HepG2 (cell line): ENCODE data around the gene ELL. TPM values are rescaled to one million over a fixed set of nuclear protein-coding genes. Genes with fewer than 3 reads are reported as not detected.
A peak's percentile ranks its signal among the peaks of the same experiment; 100 is the strongest.

Experiments used
- ATAC-seq: fragments of 200-7000 bp; cut with Tn5 transposase; 3 replicates; pipeline ENCODE4 v1.9.1; 2020; ENCODE audit warnings: mild to moderate bottlenecking, moderate library complexity
- BruUV-seq: library from RNA; stranded (reverse); fragments of 400-500 nt; replicated peaks from 2 replicates; lab custom pipeline; 2021; lab: Mats Ljungman, UMichigan
- CTCF ChIA-PET: fragments of 300-600 bp; formaldehyde crosslinking; extraction: SDS; loops from one replicate; lab custom pipeline; 2021; ENCODE audit warnings: low total read pairs, inconsistent platforms, low intra/inter-chr PET ratio; lab: Yijun Ruan, JAX
- POLR2A ChIA-PET: fragments of 350-600 bp; sonication (Branson Sonifier 250); formaldehyde crosslinking; loops from one replicate; lab custom pipeline; 2020; ENCODE audit warnings: antibody characterized with exemption, inconsistent platforms; lab: Yijun Ruan, JAX
- DNase-seq: peaks from one replicate; pipeline ENCODE4 v3.0.0-alpha.2; 2015; ENCODE audit warnings: low spot score
- FAIRE-seq: peaks from 3 replicates; lab custom pipeline; 2011; peaks lifted over from hg19 to GRCh38; lab: Jason Lieb, UNC
- H2AFZ ChIP-seq: one replicate; pipeline ENCODE4 v1.6.1; 2011; ENCODE audit warnings: low read length, inconsistent platforms
- H3K27ac ChIP-seq: fragments of 300-600 bp; 3 replicates; pipeline ENCODE4 v1.8.0; 2011; ENCODE audit warnings: mixed run types, mild to moderate bottlenecking, mixed read lengths, low read length, inconsistent platforms; ENCODE audit not compliant: insufficient read depth; ENCODE audit errors: extremely low read length
- H3K27me3 ChIP-seq, 2 experiments: fragments of 200-600 bp in 1 of 2; 2 replicates in 1 of 2; 3 replicates in 1 of 2; pipeline versions ENCODE4 v1.6.0 to v1.8.0; 2011; ENCODE audit warnings: low read length in 2 of 2, mild to moderate bottlenecking in 2 of 2, moderate library complexity in 2 of 2, inconsistent platforms in 1 of 2; ENCODE audit not compliant: insufficient read depth in 2 of 2, control insufficient read depth in 1 of 2
- H3K36me3 ChIP-seq, 2 experiments: fragments of 200-600 bp in 1 of 2; replicated peaks in 1 of 2; 2 replicates in 1 of 2; 3 replicates in 1 of 2; pipeline versions ENCODE4 v1.5.1 to v1.8.0; 2011; ENCODE audit warnings: low read length in 2 of 2, inconsistent platforms in 1 of 2; ENCODE audit not compliant: insufficient read depth in 2 of 2, control insufficient read depth in 1 of 2
- H3K4me1 ChIP-seq: 2 replicates; pipeline ENCODE4 v1.5.1; 2012; ENCODE audit warnings: low read length, inconsistent platforms; ENCODE audit not compliant: insufficient read depth
- H3K4me2 ChIP-seq: 2 replicates; pipeline ENCODE4 v1.6.0; 2011; ENCODE audit warnings: low read depth, low read length, inconsistent platforms
- H3K4me3 ChIP-seq, 3 experiments: fragments of 200-600 bp in 1 of 3; sonication (generic), shearing (Covaris generic) in 1 of 3; replicated peaks in 1 of 3; 2 replicates each; pipeline ENCODE4 v1.5.1; 2011 to 2016; ENCODE audit warnings: low read length in 3 of 3, inconsistent platforms in 2 of 3, low read depth in 2 of 3, mild to moderate bottlenecking in 2 of 3, control low read depth in 1 of 3, mixed read lengths in 1 of 3; ENCODE audit not compliant: insufficient read depth in 1 of 3
- H3K79me2 ChIP-seq: one replicate; pipeline ENCODE4 v1.6.1; 2011; ENCODE audit warnings: low read length, inconsistent platforms; ENCODE audit not compliant: insufficient read depth
- H3K9ac ChIP-seq: 2 replicates; pipeline ENCODE4 v1.6.0; 2011; ENCODE audit warnings: mild to moderate bottlenecking, low read depth, low read length, inconsistent platforms; ENCODE audit not compliant: insufficient read depth
- H3K9me3 ChIP-seq: 2 replicates; pipeline ENCODE4 v1.5.1; 2012; ENCODE audit warnings: mild to moderate bottlenecking, low read length
- H4K20me1 ChIP-seq: 2 replicates; pipeline ENCODE4 v1.6.0; 2011; ENCODE audit warnings: inconsistent platforms, mild to moderate bottlenecking, low read length, moderate library complexity; ENCODE audit not compliant: insufficient read depth
- HNRNPL ChIP-seq: fragments of 200-400 bp; formaldehyde crosslinking; IDR thresholded peaks from 2 replicates; pipeline ENCODE4 v1.6.1; 2017; ENCODE audit warnings: mild to moderate bottlenecking, low read depth, low read length
- SOX13 ChIP-seq, 3 experiments: fragments of 450-650 bp in 1 of 3; sonication (generic) in 1 of 3; formaldehyde crosslinking in 1 of 3; IDR thresholded peaks in 2 of 3; conservative IDR thresholded peaks in 1 of 3; 2 replicates each; pipeline versions ENCODE4 v1.5.0 to v1.6.1; 2016 to 2020; ENCODE audit warnings: antibody characterized with exemption in 1 of 3, mild to moderate bottlenecking in 1 of 3, missing compliant biosample characterization in 1 of 3, missing genetic modification reagents in 1 of 3, moderate library complexity in 1 of 3
- TMF1 ChIP-seq: sonication (generic); formaldehyde crosslinking; IDR thresholded peaks from 2 replicates; pipeline ENCODE4 v1.8.1; 2022; ENCODE audit warnings: low read depth, missing genetic modification reagents
- ZGPAT ChIP-seq: IDR thresholded peaks from 2 replicates; pipeline ENCODE4 v1.6.1; 2016; ENCODE audit warnings: mild to moderate bottlenecking
- ZNF20 ChIP-seq: sonication (generic); formaldehyde crosslinking; IDR thresholded peaks from 2 replicates; pipeline ENCODE4 v1.4.0; 2020; ENCODE audit warnings: mild to moderate bottlenecking, moderate library complexity, missing genetic modification reagents
- ZNF496 ChIP-seq: sonication (generic); formaldehyde crosslinking; IDR thresholded peaks from 2 replicates; pipeline ENCODE4 v1.8.1; 2023; ENCODE audit warnings: mild to moderate bottlenecking, moderate library complexity, missing genetic modification reagents; ENCODE audit not compliant: insufficient replicate concordance
- ZNF567 ChIP-seq: sonication (generic); formaldehyde crosslinking; IDR thresholded peaks from 2 replicates; pipeline ENCODE4 v1.8.1; 2023; ENCODE audit warnings: mild to moderate bottlenecking, missing genetic modification reagents, borderline replicate concordance
- WGBS: methylation state at CpG from one replicate; pipeline ENCODE4 v1.1.6; 2017; ENCODE audit warnings: low lambda C conversion rate; 5-methylcytosine and 5-hydroxymethylcytosine counted together
- in situ Hi-C: cut with HindIII; loops from 2 replicates; pipeline ENCODE4 v1.10.0; 2017; ENCODE audit warnings: low pct_unique_long_range_greater_than_20kb; ENCODE audit not compliant: extremely low pct_ligation_motif_present
- intact Hi-C: fragments of 100-400 bp; cut with micrococcal nuclease; formaldehyde crosslinking; loops from one replicate; pipeline ENCODE4 v1.10.0; 2022; ENCODE audit not compliant: unreplicated experiment
- polyA plus RNA-seq, 8 experiments: library from polyadenylated mRNA; depleted of rRNA in 3 of 8; stranded (reverse) in 7 of 8; unstranded in 1 of 8; fragments of >200 nt; fragmentation: Illumina TruSeq in 4 of 8; extraction: Trizol in 4 of 8; gene quantifications; 2 replicates each; pipeline versions ENCODE4 v1.2.1 to v1.2.3, GENCODE V29; 2011 to 2016; ENCODE audit warnings: low read depth in 4 of 8, missing spikeins in 1 of 8, mixed read lengths in 1 of 8; ENCODE audit not compliant: insufficient read depth in 1 of 8
- total RNA-seq, 5 experiments: library from RNA; depleted of rRNA; stranded (reverse); fragments of >200 nt; fragmentation: Illumina TruSeq; extraction: Trizol; gene quantifications; 2 replicates each; pipeline ENCODE4 v1.2.3, GENCODE V29; 2016; ENCODE audit warnings: low read depth in 1 of 5
- TF ChIP-seq, protein P1 (sequence below): sonication (generic); formaldehyde crosslinking; IDR thresholded peaks from 2 replicates; pipeline ENCODE4 v1.4.0; 2020; ENCODE audit warnings: mild to moderate bottlenecking, low read depth, missing genetic modification reagents
- TF ChIP-seq, protein P2 (sequence below): sonication (generic); formaldehyde crosslinking; IDR thresholded peaks from 2 replicates; pipeline ENCODE4 v1.8.0; 2022; ENCODE audit warnings: missing genetic modification reagents, low read depth, mild to moderate bottlenecking, borderline replicate concordance
- TF ChIP-seq, protein P3 (sequence below): sonication (generic); formaldehyde crosslinking; IDR thresholded peaks from 2 replicates; pipeline ENCODE4 v1.4.0; 2020; ENCODE audit warnings: missing genetic modification reagents

ELL gene
- total and polyA plus RNA-seq, 2 of the 13 experiments (the other 11 are each of a cell fraction or from before 2014, with no cell fraction given): 3.7 to 5.4 TPM

DNA sequence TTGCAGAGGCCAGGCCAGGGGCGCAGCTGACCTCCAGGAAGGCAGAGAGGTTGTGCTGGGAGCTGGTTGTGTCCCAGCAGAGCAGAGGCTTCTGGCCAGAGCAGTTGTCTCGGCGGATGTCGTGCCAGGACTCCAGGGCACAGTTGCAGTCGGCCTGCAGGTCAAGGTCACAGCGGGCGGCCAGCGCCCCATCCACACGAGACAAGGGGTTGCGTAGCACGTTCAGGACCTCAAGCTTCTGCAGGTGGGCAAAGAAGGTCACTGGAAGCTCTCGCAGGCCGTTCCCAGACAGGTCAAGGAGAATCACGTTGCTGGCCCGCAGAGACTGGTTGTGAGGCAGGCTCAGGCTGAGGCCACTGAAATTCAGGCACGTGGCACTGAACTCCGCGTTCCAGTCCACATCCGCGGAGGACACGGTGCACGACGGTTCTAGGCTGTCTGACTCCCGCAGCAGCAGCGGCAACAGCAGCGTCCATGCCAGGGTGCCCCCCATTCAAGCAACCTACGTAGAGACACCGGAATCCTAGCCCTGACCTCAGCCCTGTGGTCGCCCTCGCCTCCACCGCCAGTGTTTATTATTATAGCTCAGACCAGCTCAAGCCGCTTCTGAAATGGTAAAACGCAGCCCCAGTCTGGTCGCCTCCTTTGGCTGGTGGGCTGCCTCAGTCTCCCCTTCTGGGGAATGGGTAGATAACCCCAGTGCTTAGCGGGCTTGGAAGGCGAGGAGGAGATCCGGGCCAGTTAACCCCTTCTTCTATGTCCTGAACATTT, 125.2 kb downstream of the ELL start (continued):
- TF ChIP-seq ZNF567 (CRISPR knock-in tag) (0 out of 2 replicates have a peak, but pooled peaks have one; percentile 36), HNRNPL (peak; percentile 91), ZNF496 (CRISPR knock-in tag) (no peak), SOX13 (IDR thresholded peaks at IDR 0.05) (no peak), SOX13 (CRISPR knock-in tag; conservative IDR thresholded peaks at IDR 0.05 in 1 of 2, IDR thresholded peaks at IDR 0.05 in 1 of 2) (peak in 1 of 2 experiments; percentile 21; a peak in 1 of 4 replicates), TMF1 (CRISPR knock-in tag) (peak; percentile 80)
- TF ChIP-seq, protein P1, sequence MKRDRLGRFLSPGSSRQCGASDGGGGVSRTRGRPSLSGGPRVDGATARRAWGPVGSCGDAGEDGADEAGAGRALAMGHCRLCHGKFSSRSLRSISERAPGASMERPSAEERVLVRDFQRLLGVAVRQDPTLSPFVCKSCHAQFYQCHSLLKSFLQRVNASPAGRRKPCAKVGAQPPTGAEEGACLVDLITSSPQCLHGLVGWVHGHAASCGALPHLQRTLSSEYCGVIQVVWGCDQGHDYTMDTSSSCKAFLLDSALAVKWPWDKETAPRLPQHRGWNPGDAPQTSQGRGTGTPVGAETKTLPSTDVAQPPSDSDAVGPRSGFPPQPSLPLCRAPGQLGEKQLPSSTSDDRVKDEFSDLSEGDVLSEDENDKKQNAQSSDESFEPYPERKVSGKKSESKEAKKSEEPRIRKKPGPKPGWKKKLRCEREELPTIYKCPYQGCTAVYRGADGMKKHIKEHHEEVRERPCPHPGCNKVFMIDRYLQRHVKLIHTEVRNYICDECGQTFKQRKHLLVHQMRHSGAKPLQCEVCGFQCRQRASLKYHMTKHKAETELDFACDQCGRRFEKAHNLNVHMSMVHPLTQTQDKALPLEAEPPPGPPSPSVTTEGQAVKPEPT (CRISPR knock-in tag): peak; percentile 76; the same call in 1 of the 2 replicates

DNA sequence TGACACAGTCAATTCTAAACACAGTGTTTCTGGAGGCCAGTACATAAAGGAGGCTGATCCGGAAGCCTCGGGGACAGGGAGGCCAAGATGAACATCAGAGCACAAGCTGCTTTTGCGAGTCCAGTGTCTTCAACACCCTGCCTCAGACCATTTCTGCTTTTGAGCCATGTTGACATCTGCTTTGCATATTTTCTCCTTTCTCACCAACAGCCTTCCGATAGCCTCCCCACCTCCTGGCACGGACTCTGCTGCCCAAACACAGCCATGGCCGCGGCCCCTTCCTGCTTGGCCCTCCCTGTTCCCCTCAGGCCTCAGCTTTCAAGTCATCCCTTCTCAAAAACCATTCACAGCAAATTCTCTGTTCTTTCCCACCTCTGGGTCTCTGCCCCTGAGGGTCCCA, 128.0 kb downstream of the ELL start:
- ChIA-PET CTCF (no interaction called here), POLR2A (no interaction called here)
- DNase-seq: no peak
- Histone ChIP-seq H2AFZ (no peak overlapping the region), H3K27ac (no peak overlapping the region), H4K20me1 (peaks cover 17% of the 10 kb centered on the region), H3K4me2 (no peak overlapping the region), H3K27me3 (peaks cover 0 to 17% of the 10 kb centered on the region in 2 experiments; a peak in 4 of 5 replicates), H3K79me2 (no peaks in the 10 kb centered on the region), H3K9ac (no peak overlapping the region), H3K9me3 (no peaks in the 10 kb centered on the region), H3K4me1 (peaks cover 47% of the 10 kb centered on the region), H3K4me3 (no peak overlapping the region), H3K36me3 (peaks cover under 1 to 2% of the 10 kb centered on the region in 2 experiments; a peak in 3 of 5 replicates)
- WGBS: 68% methylated on average over 7 of the region's 7 CpGs
- BruUV-seq: no TSS peak
- TF ChIP-seq ZGPAT (no peak), ZNF20 (CRISPR knock-in tag) (no peak)
- TF ChIP-seq, protein P2, sequence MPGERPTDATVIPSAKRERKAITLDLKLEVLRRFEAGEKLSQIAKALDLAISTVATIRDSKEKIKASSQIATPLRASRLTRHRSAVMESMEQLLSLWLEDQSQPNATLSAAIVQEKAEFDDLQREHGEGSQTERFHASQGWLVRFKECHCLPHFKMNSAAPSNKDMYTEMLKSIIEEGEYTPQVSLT: no peak
- TF ChIP-seq, protein P3, sequence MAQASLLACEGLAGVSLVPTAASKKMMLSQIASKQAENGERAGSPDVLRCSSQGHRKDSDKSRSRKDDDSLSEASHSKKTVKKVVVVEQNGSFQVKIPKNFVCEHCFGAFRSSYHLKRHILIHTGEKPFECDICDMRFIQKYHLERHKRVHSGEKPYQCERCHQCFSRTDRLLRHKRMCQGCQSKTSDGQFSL: no peak
- in situ Hi-C loops: no loop called here
- intact Hi-C loops: no loop called here
- FAIRE-seq: no peak
- no peak for ATAC-seq
